Tibial nerve (tissue), 4 donors: ENCODE measurements around the gene CFAP92. TPM values are rescaled to one million over a fixed set of nuclear protein-coding genes. Genes with fewer than 3 reads are reported as not detected.

ENCODE experiments used
- DNase-seq, 2 donors: peaks; one replicate each; pipeline ENCODE4 v3.0.0-alpha.2; 2019; ENCODE audit warnings: low spot score in 2 of 2
- H3K27ac ChIP-seq, 4 donors: fragments of 200-600 bp; sonication (generic) in 3 of 4; one replicate each; pipeline ENCODE4 v1.5.1; 2017 to 2019; ENCODE audit warnings: mild to moderate bottlenecking in 1 of 4
- H3K27me3 ChIP-seq, 2 donors: fragments of 200-600 bp; sonication (generic) in 1 of 2; one replicate each; pipeline versions ENCODE4 v1.5.1 to v1.6.0; 2017 to 2019
- H3K36me3 ChIP-seq, 3 donors: fragments of 200-600 bp; sonication (generic); one replicate each; pipeline ENCODE4 v1.5.1; 2018 to 2019
- H3K4me1 ChIP-seq, 4 donors: fragments of 200-600 bp; sonication (generic) in 3 of 4; one replicate each; pipeline ENCODE4 v1.5.1; 2017 to 2019
- H3K4me3 ChIP-seq, 4 donors: fragments of 200-600 bp; sonication (generic) in 3 of 4; one replicate each; pipeline ENCODE4 v1.5.1; 2017 to 2019; ENCODE audit warnings: mild to moderate bottlenecking in 1 of 4, moderate library complexity in 1 of 4
- H3K9me3 ChIP-seq, 4 donors: fragments of 200-600 bp; sonication (generic) in 3 of 4; one replicate each; pipeline ENCODE4 v1.5.1; 2017 to 2019
- CTCF ChIP-seq, 5 experiments: fragments of 200-600 bp in 3 of 5; fragments of 450-650 bp in 2 of 5; sonication (generic) in 3 of 5; IDR thresholded peaks; one replicate each; pipeline ENCODE4 v1.5.1; 2016 to 2019; ENCODE audit warnings: antibody characterized with exemption in 5 of 5, mild to moderate bottlenecking in 3 of 5, moderate library complexity in 2 of 5
- EP300 ChIP-seq, 2 donors: sonication (generic); formaldehyde crosslinking; IDR thresholded peaks; one replicate each; pipeline ENCODE4 v1.6.1; 2017; ENCODE audit warnings: antibody characterized with exemption in 2 of 2, mild to moderate bottlenecking in 1 of 2
- POLR2A ChIP-seq, 2 donors: fragments of 450-650 bp; IDR thresholded peaks; one replicate each; pipeline ENCODE4 v1.6.1; 2017; ENCODE audit warnings: antibody characterized with exemption in 2 of 2, mild to moderate bottlenecking in 2 of 2, moderate library complexity in 2 of 2
- WGBS, 2 donors: methylation state at CpG; one replicate each; pipeline ENCODE4 v1.1.5; 2018; 5-methylcytosine and 5-hydroxymethylcytosine counted together
- total RNA-seq, 4 donors: library from RNA; depleted of rRNA; stranded (reverse); fragments of >200 nt; gene quantifications; one replicate each; pipeline ENCODE4 v1.1.0, GENCODE V29; 2016

CFAP92 gene
- total RNA-seq, 4 donors from 2014 or later = 0.22 to 0.78 (median 0.63) TPM; not detected in 1

DNA sequence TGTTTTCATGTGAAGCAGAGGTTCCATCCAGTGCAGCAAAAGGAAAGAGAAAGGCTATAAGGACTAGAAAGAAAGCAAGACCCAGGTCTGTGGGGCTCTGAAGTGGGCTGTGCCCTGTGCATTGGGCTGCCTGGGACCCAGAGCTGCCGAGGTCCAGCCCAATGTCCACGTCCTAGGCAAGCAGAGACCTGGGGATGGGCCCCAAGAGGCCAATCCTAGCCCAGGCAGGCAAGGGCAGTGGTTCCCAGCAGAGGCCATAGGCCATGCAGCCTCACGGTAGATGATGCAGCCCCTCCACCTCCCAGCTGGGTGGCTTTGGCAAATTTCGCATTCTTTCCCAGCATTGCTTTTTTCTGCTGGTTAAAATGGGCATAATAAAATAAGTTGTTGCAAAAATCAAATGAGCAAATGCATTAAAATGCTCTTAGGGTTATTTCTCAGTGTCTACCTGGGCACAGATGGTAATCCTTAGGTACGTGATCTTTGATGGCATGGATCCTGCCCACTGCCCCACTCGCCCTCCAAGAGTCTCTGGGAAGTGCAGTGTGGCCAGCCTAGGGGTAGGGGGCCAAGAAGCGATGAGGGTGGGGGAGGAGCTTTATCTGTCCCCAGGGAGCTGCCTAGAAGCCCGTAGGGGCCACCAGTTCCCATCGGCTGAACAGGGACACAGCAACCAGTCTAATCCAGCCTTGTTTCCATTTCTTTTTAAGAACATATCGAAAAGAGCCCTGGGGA is 44.4 kb upstream of the CFAP92 start:
- DNase-seq = no peak
- H3K9me3 ChIP-seq = no peaks in the 10 kb centered on the region
- H3K4me1 ChIP-seq = no peaks in the 10 kb centered on the region
- TF ChIP-seq POLR2A (IDR thresholded peaks at IDR 0.05) = no peak
- no peak for TF ChIP-seq EP300 (IDR thresholded peaks at IDR 0.05)
- TF ChIP-seq CTCF (IDR thresholded peaks at IDR 0.05) = no peak
- H3K27ac ChIP-seq = no peak overlapping the region
- WGBS, 2 donors = 66 to 72% methylated on average over 10 of the region's 10 CpGs
- peaks cover 0 to 17% of the 10 kb centered on the region in 2 donors for H3K27me3 ChIP-seq
- H3K4me3 ChIP-seq = no peak overlapping the region
- no peaks in the 10 kb centered on the region for H3K36me3 ChIP-seq

DNA sequence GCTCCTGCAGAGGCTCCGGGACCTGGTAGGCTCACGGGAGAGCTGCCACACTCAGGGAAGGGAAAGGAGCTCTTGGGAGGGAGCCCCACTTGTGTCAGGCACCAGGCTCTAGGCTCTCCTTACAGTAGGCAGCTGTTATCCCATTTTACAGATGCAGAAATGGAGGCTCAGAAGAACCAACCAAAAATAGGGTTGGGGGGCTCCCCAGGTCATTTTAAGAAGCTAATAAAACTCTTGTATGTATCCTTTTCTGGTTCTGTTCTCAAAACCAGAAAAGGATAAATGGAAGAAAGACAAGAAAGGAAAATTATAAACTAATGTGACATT is 43.2 kb upstream of the CFAP92 start:
- peaks cover 0 to 17% of the 10 kb centered on the region in 2 donors for H3K27me3 ChIP-seq
- DNase-seq = no peak

DNA sequence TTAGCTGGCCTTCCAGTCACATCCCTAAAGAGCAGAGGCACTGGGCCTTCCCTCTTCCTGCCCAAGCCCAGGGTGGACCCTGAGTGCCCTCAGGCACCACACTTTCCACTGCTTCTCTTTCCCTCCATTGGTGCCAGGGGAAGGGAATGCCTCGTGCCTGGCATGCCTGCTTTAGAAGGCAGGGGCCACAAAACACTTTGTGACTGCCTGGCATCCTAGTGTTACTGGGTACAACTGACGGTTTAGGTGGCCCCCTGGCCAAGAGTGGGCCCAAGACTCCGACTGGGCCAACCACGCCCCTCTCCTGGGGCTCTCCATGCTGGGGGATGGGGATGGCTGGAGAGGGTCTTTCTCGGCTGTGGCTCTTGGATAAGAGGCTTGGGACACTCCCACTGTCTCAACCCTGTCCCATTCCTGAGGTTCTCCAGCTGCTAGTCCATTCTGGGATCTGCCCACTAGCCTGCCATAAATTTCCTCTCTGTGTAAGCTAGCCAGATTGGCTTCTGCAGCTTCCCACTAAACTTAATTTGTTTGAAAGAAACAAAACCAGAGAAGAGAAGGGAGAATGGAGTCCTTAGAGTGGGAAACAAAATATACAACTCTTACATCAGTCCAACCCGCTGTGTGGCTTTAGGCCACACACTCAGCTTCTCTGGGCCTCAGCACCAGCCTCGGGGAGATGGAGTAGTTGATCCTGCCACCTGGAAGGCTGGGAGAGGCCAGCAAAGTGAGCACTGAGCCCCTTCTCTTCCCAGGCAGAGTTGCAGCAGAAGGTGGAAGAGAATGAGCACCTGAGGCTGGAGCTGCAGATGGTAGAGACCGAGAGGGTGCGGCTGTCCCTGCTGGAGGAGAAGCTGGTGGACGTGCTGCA is 42.6 kb upstream of the CFAP92 start:
- Histone ChIP-seq H3K9me3 (no peaks in the 10 kb centered on the region), H3K36me3 (no peaks in the 10 kb centered on the region), H3K4me1 (no peaks in the 10 kb centered on the region), H3K4me3 (no peak overlapping the region), H3K27ac (no peak overlapping the region), H3K27me3 (peaks cover 0 to 17% of the 10 kb centered on the region in 2 donors)
- no peak for TF ChIP-seq CTCF (IDR thresholded peaks at IDR 0.05)
- no peak for TF ChIP-seq POLR2A (IDR thresholded peaks at IDR 0.05)
- no peak for TF ChIP-seq EP300 (IDR thresholded peaks at IDR 0.05)
- 74 to 79% methylated on average over 10 of the region's 10 CpGs for WGBS, 2 donors
- no peak for DNase-seq

More for the DNA sequence above, 43.2 kb upstream of the CFAP92 start:
- 49 to 92% methylated on average over 2 of the region's 2 CpGs for WGBS, 2 donors
- H3K27ac ChIP-seq = no peak overlapping the region
- TF ChIP-seq POLR2A (IDR thresholded peaks at IDR 0.05) (no peak), CTCF (IDR thresholded peaks at IDR 0.05) (no peak), EP300 (IDR thresholded peaks at IDR 0.05) (no peak)
- no peaks in the 10 kb centered on the region for H3K4me1 ChIP-seq
- no peak overlapping the region for H3K4me3 ChIP-seq
- H3K9me3 ChIP-seq = no peaks in the 10 kb centered on the region
- H3K36me3 ChIP-seq = no peaks in the 10 kb centered on the region

- H3K4me1 ChIP-seq = no peaks in the 10 kb centered on the region
- H3K27me3 ChIP-seq = peaks cover 0 to 17% of the 10 kb centered on the region in 2 donors
- WGBS, 2 donors = 80 to 85% methylated on average over 11 of the region's 11 CpGs
- no peak overlapping the region for H3K27ac ChIP-seq
- TF ChIP-seq EP300 (IDR thresholded peaks at IDR 0.05) (no peak), CTCF (IDR thresholded peaks at IDR 0.05) (no peak), POLR2A (IDR thresholded peaks at IDR 0.05) (no peak)
- H3K9me3 ChIP-seq = peaks cover 0 to under 1% (median 0%) of the 10 kb centered on the region in 4 donors
- no peaks in the 10 kb centered on the region for H3K36me3 ChIP-seq
- no peak for DNase-seq
- H3K4me3 ChIP-seq = no peak overlapping the region
These were observed 41.7 kb upstream of the CFAP92 start for GRCh38 chr3:129035360-129036221.
